ENCODE measurements around the gene SUPT3H. TPM values are rescaled to one million over a fixed set of nuclear protein-coding genes. Genes with fewer than 3 reads are reported as not detected.
"Not testable (repeated sequence)": the region's sequence is repeated elsewhere in the genome, so short reads cannot be mapped to it uniquely, and the experiment has no call there.

The SUPT3H gene
- total and polyA plus RNA-seq, 9 donors, result 10.3 to 23.1 (median 16.2) TPM

- intact Hi-C loops (cut with DNase I), result no loop called here
- no peak for TF ChIP-seq EP300 (IDR thresholded peaks at IDR 0.05)
- no peak for TF ChIP-seq CTCF (IDR thresholded peaks at IDR 0.05)
- no peak for TF ChIP-seq POLR2A (IDR thresholded peaks at IDR 0.05)
- no peak for DNase-seq
- Histone ChIP-seq H3K4me1 (ENCODE audit: insufficient read depth) (no peaks in the 10 kb centered on the region), H3K27ac (no peak overlapping the region), H3K36me3 (no peaks in the 10 kb centered on the region), H3K27me3 (no peaks in the 10 kb centered on the region), H3K9me3 (no peaks in the 10 kb centered on the region), H3K4me3 (no peak overlapping the region)
These were observed 485.2 kb downstream of the SUPT3H start for GRCh38 chr6:44892579-44892978.

GRCh38 chr6:44879071-44879470 is 498.7 kb downstream of the SUPT3H start:
- intact Hi-C loops (cut with DNase I); H3K27ac ChIP-seq; H3K4me3 ChIP-seq; H3K4me1 ChIP-seq (ENCODE audit: insufficient read depth); DNase-seq; H3K9me3 ChIP-seq; H3K36me3 ChIP-seq; H3K27me3 ChIP-seq: not testable (repeated sequence)
- 81 to 83% (median 83%) methylated on average over 3 of the region's 3 CpGs for WGBS, 3 donors

GRCh38 chr6:44876638-44877037 is 501.1 kb downstream of the SUPT3H start:
- DNase-seq; H3K27me3 ChIP-seq; H3K4me3 ChIP-seq; H3K36me3 ChIP-seq; H3K9me3 ChIP-seq; H3K4me1 ChIP-seq (ENCODE audit: insufficient read depth); intact Hi-C loops (cut with DNase I); H3K27ac ChIP-seq: not testable (repeated sequence)

- Histone ChIP-seq H3K36me3 (no peaks in the 10 kb centered on the region), H3K27me3 (no peaks in the 10 kb centered on the region), H3K4me3 (no peak overlapping the region), H3K9me3 (peaks cover 0 to 7% of the 10 kb centered on the region in 2 donors), H3K4me1 (ENCODE audit: insufficient read depth) (no peaks in the 10 kb centered on the region), H3K27ac (no peak overlapping the region)
- WGBS, 3 donors, result 92 to 94% (median 93%) methylated on average over 5 of the region's 5 CpGs
- no peak for DNase-seq
- intact Hi-C loops (cut with DNase I), result no loop called here
- TF ChIP-seq CTCF (IDR thresholded peaks at IDR 0.05), result no peak
- TF ChIP-seq EP300 (IDR thresholded peaks at IDR 0.05), result no peak
- no peak for TF ChIP-seq POLR2A (IDR thresholded peaks at IDR 0.05)
These were observed 508.3 kb downstream of the SUPT3H start for GRCh38 chr6:44869321-44869897.

GRCh38 chr6:44868910-44869309 is 508.8 kb downstream of the SUPT3H start:
- no peak overlapping the region for H3K27ac ChIP-seq
- no peaks in the 10 kb centered on the region for H3K4me1 ChIP-seq (ENCODE audit: insufficient read depth)
- no peaks in the 10 kb centered on the region for H3K36me3 ChIP-seq
- H3K4me3 ChIP-seq, result no peak overlapping the region
- no peak for TF ChIP-seq CTCF (IDR thresholded peaks at IDR 0.05)
- TF ChIP-seq POLR2A (IDR thresholded peaks at IDR 0.05), result no peak
- TF ChIP-seq EP300 (IDR thresholded peaks at IDR 0.05), result no peak
- no peaks in the 10 kb centered on the region for H3K27me3 ChIP-seq
- intact Hi-C loops (cut with DNase I), result no loop called here
- DNase-seq, result no peak
- peaks cover 0 to 7% of the 10 kb centered on the region in 2 donors for H3K9me3 ChIP-seq

GRCh38 chr6:44868335-44868668 is 509.4 kb downstream of the SUPT3H start:
- 93 to 100% (median 98%) methylated on average over 2 of the region's 2 CpGs for WGBS, 3 donors
- no peaks in the 10 kb centered on the region for H3K36me3 ChIP-seq
- no peak overlapping the region for H3K27ac ChIP-seq
- H3K9me3 ChIP-seq, result peaks cover 0 to 7% of the 10 kb centered on the region in 2 donors
- no peak overlapping the region for H3K4me3 ChIP-seq
- TF ChIP-seq POLR2A (IDR thresholded peaks at IDR 0.05) (no peak), EP300 (IDR thresholded peaks at IDR 0.05) (no peak), CTCF (IDR thresholded peaks at IDR 0.05) (no peak)
- DNase-seq, result no peak
- H3K4me1 ChIP-seq (ENCODE audit: insufficient read depth), result no peaks in the 10 kb centered on the region
- no peaks in the 10 kb centered on the region for H3K27me3 ChIP-seq
- intact Hi-C loops (cut with DNase I), result no loop called here

Data from ovary (tissue), 9 donors.